ENCODE data around the gene SLC24A3.

Gene SLC24A3

DNA sequence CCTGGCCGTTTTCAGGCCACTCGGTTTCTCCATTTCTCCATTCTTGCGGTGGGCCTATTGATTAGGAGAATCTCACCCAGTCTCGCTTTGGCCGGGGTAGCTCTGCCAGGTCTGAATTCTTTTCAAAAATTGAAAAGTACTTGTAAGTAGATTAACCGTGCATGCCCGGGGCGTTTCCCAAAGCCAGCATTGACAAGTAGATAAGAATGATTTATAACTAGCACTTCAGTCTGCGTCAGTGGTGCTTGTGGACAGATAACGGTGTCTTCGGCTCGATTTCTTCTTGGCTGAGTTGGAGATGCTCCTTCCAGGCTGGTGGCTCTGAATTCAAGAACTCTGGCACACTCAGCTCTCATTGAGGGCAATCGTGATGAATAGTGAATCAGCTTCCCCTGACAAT, 29.0 kb downstream of the SLC24A3 start:
- no peak for DNase-seq (ENCODE audit: low spot score)

DNA sequence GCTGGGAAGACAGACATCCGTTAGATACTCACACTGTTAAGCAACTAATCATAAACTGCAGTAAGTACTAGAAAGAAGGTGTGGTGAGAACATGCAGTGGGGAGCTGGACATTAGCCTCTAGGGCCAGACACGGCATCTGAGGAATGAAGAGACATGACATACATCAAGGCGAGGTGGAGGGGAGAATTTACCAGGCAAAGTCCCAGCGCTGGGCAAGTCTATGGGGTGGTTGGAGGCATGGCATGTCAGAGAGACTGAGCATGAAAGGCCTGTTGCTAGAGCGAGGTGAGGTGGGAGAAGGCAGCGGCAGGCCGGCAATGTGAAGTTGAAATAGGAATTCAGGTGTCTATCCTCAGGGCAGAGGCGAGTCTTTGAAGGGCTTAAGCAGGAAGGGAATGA, 31.8 kb downstream of the SLC24A3 start:
- DNase-seq (ENCODE audit: low spot score): no peak

DNA sequence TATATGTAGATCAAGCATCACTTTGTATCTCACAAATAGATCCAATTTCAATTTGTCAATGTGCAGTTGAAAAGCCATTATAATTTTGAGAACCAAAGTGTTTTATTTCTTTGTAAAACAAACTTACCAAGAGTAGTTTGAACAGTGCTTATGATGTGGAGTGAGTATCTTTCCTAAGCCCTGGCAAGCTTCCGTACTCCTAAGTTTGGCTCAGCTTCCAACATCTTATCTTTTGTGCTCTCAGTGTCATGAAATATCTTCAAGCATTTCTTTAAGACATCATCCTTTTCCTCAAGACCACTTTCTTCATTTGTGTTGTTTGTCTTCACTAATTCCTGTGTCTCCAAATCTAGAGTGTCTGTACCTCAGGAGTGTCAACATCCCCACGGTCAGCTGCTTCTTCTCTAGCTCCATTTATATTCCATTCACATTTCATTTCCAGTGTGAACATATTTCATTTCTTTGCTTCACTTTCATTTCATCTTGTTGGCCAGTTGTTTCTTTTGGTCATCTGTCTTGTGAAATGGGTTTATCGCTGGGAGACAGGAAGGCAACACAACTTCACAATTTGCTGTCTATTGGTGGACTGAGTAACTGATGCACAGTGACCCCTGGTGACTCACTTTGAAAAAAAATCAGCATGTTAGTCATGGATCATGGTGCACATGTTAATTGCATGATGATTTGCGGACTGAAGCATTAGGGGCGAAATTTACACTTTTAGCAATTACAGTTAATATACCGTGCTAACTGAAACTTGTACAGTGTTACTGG, 36.9 kb downstream of the SLC24A3 start:
- no peak for DNase-seq (ENCODE audit: low spot score)

DNA sequence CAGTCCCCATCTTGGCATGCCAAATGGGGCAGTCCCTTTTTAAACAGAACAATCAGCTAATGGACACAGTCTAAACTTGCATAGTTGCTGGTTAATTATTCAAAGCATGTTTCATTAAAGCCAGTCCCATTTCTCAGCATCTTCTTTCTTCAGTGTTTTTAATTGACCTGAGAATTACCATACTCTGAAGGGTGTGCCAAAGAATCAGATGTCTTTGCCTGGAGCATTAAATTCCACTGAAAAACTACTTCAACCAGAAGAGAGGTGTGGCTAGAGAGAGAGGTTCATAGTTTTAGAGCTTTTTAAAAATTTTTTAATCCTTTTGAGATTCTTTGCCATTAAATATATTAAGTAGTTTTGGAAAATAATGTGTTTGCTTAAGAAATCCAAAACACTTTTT, 37.9 kb downstream of the SLC24A3 start:
- no peak for DNase-seq (ENCODE audit: low spot score)

DNA sequence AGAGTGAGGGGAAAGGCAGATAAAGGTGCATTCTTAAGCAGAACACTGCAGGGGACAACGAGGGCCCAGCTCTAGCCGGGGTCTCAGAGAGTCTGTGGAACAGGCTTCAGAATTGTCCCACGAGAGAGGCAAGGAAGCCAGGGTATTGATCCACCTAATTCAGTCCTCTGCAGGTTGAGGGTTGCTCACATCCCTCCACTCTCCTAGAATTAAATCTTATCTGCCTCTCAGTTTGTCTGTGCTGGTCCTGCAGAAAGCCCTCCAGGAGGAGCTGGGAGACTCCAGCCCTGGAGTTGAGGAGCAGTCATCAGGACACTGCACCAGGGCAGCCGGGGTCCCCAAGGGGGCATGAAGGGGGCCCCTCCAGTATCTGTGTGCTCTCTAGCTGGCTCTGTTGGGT, 39.1 kb downstream of the SLC24A3 start:
- DNase-seq (ENCODE audit: low spot score): no peak

DNA sequence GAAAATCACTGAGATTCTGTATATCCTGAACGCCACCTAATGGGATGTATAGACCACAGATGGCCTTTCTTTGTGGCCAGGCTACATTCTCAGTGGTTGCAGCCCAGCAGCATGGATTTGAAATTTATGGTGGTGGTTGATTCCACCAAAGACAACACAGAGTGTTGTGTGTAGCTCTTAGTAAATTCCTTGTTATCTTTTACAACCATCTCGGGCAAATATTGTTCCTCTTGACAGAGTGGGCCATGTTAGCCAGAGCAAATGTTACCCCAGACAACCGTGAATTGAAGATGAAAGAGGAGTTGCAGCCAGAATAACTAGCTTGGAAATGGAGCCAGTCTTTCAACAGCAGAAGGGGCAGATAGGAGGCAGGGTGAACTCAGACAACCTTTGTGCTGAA, 39.5 kb downstream of the SLC24A3 start:
- no peak for DNase-seq (ENCODE audit: low spot score)

DNA sequence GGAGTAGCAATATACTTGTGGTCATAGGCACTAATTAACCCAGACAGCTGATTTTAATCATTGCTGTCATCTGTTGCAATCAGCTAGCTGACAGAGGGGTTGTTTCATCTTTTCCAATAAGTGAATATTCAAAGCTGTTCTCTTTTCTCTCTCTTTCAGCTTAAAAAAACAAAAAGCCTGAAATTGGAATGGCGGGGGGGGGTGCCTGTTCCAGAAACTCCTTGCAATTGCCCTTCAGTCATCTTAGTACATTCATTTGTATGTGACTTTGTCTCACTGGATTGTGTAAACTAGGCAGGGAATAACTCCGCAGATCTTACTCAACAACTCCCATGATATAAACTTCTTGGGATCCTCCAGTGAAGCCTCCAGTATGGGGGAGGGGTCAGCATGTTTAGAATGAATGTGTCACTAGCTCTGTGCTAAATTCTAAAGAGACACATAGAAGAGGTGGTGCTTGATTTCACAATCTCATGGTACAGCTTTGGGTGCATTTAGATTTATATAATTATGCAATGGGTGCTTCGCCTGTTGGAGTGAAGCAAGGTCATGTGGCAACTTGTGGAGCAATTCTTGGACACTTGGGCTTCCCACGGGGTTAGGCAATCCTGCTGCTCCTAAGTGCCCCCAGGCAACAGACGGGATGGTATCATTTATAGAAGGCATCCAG, 40.1 kb downstream of the SLC24A3 start:
- DNase-seq (ENCODE audit: low spot score): no peak

DNA sequence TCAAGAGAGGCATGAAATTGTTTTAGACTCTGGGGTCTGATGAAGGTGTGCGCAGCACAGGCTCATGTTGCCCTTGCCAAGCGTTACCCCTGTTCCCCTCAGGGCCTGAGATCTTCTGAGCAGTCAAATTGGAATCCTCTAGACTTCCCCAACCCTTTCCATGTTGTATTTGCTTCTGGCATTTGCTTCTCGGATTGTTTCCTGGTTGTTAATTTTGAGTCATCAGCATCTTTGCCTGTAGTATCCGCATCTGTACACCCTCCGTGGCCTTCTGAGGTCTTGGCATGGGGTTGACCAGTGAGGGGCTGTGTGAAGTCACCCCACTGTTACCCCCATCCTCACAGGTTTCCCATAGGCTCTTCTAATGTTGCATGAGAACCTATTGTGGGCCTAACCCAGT, 40.9 kb downstream of the SLC24A3 start:
- DNase-seq (ENCODE audit: low spot score): no peak

DNA sequence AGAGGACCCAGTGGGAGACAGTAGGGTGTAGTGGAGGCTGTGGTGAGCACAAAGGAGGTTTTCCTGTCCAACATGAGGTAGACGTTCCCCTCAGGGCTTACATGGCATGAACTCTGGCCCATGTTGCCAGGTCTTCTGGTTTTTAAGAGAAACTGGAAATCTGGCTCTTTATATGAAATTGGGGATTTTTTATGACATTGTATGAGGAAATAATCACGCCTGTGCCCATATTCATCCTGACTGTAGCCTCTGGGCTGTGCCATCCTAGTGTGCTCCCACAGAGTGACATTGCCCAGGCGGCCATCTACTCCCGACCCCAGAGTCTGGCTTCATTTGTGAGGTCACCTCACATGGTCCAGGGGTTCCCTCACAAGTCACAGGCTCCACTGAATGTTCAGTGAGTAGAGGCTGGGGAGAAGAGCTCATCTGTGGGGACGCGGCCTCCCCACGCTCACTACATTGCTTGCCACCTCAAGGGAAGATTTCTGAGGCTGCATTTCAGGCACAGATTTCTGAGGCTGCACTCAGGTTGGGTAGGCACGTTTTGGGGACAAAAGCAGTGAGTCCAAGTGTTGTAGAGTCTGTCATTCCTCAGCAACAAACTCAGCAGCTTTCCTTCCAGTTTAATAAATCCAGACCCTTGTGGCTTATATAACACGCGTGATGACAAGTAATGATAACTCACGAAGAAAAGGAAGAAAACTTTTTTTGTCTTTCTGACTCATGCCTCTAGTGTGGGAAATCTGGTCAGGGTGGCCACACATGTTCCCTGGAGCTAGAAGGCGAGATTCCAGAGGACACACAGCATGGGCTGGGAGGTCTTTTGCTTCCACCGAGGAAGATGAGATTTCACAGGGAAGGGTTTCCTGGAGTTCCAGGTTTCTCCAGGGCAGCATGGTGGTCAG, 41.7 kb downstream of the SLC24A3 start:
- no peak for DNase-seq (ENCODE audit: low spot score)

DNA sequence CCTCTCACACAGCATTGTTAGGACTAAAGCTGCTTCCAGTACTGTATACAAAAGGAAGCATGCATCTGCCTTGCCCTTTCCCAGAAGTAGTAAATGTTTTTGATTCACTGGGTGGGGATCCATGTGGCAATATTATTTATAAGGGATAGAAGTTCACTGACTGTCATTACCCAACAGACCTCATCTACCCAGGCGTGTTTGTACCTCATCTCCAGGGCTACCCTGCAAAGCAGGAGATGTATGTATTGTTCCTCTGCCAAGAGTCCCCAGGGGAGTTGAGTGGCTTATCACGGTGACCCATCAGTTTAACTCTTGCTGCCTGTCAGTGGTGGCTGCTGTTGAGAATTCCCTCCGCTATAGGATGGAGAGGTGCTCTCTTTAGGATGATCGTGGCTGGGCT, 42.5 kb downstream of the SLC24A3 start:
- DNase-seq (ENCODE audit: low spot score): no peak

DNA sequence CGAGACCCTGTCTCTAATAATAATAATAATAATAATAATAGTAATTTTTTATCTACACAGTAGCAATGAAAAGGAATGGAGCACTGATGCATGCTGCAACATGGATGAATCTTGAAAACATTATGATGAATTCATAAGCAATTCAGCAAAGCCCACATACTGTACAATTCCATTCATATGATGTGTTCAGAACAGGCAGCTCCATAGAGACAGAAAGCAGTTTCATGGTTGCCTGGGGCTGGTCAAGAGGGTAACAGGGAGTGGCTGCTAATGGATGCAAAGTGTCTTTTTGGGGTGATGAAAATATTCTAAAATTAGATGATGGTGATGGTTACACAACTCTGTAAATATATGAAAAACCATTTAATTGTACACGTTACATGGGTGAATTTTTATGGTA, 43.6 kb downstream of the SLC24A3 start:
- DNase-seq (ENCODE audit: low spot score): no peak

DNA sequence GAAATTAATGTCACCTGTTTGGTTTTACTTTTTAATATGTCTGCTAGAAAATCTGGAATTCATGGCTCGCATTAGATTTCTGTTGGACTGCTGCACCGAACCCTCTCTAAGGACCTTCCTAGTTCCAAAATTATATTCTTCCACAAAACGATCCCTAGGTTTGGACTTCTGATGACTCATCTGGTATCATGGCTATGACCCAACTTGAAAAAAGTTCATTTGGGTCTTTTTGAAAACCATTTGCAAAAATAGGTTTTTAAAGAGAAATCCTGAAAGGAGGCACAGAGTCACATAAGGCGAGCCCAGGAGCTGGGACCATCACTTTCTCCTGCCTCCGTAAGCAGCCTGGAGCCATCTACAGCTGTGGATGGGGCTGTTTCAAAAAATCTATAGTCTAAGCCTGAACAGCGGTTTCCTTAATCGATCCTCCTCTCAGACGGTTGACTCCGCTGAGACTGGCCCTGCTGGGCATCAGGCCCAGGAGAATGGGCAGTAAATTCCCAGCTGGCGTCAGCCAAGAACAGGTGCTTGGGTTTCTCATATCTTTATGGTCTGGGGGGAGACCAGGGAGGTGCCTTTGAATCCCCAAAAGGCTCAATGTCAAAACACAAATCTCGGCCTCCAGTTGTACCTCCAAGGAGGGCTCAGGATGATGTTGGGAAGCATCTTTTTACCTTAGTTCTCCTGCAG, 44.6 kb downstream of the SLC24A3 start:
- DNase-seq (ENCODE audit: low spot score): no peak

DNA sequence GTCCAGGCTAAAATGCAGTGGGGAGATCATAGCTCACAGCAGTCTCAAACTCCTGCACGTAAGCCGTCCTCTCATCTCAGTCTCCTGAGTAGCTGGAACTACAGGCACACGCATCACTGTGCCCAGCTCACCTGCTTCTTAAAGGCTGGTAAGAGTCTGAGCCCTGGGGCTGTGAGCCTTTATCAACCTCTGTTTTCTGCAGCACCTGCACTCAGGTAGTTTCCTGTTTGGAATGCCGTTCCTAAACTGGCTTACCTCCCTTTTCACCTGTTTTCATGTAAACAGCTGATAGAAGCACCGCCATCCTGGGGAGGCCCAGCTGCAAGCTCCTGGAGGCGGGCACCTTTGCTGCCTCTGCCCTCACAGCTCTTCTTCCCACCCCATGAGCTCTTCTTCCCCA, 45.4 kb downstream of the SLC24A3 start:
- DNase-seq (ENCODE audit: low spot score): no peak

DNA sequence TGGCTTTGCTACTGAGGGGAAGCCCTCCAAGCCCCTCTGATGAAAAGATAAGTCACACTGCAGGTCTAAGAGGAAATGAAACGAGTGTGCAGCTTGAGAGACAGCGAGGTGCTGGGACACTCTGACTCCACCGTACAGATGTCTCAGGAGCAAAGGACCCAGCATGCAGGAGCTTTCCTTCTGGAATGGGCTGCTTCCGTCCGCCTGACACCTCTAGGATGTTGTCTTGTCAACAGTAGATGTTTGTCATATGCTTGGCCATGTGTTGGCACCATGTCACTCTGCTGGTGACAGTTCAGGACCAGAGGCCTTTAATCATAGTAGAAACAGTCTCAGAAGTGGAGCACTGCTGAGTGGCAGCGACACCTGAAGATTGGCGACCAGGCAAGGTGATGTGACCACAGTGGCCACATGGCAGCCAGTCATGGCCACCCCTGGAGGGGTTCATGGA, 46.7 kb downstream of the SLC24A3 start:
- DNase-seq (ENCODE audit: low spot score): no peak

DNA sequence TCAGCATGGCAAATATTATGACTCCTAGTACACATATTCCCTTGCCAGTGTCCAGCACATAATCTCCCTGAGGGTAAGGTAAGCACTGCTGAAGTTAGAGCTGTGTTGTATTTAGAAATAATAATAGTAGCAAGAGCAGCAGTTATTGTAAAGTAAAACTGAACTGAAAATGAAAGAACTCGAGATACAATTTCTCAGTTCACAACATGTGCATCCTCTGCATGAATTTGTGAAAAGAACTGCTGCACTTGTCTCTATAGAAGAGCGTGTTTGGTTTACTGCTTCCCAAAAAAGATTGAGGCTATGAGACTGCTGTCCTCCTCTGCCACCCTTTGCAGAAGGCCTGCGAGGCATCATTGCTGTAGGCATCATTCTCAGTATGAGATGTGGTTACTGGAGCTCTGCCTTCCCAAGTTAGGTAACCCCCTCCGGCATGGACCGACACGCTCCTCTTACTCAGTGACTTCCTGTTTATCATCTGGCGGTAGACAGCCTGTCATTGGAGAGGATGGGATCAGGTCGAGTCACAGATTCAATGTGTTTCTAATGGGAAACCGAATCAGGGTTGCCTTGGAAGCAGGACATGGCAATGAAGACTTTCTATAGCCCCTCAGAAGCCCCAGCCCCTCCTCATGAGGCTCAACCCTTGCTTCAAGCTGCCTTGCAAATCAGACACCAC, 48.1 kb downstream of the SLC24A3 start:
- DNase-seq (ENCODE audit: low spot score): no peak

DNA sequence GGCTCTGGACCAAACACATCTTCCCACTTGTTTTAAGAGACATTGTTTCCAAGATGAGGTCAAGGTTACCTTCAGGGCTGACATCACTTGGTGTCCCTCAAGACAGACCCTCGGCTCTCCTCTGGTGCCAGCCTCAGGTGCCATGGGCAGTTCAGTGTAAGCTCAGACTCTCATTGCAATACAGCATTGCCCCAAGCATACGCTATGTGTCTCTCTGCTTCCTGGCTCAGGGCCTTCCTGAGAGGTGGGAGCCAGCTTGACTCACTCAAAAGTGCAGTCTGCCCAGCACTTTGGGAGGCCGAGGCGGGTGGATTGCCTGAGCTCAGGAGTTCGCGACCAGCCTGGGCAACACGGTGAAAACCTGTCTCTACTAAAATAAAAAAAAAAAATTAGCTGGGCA, 51.7 kb downstream of the SLC24A3 start:
- DNase-seq (ENCODE audit: low spot score): no peak

DNA sequence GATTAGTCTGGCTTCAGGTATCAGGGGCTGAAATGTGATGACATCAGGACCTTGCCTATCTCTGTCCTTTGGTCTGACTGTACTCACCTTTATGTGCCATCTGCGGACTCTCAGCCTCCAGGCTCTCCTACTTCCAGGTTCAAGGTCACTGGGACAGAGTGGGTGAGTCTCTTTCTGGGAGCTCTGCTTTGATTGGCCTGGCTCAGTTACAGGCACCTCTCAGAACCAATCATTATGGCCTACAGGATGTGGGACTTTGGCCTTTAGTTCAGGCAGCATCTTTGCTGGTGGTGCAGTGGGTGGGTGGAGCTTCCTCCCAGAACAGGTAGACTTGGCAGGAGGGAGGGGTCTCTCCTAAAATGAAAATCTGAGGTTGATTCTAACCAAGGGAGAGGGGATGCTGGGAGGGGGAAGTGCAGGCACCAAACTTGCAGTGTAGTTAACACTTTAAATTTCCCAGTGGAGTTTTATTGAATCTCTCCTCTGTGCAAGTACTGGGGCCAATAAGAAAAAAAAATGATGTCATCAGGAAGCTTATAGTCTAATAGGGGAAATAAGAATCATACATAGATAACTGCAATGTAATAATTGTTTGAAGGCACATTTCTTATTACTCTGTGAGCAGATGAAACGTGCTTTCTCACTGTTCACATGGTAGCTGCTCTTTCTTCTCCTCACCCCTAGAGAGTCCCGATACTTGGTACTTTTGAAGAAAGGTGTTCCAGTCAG, 53.4 kb downstream of the SLC24A3 start:
- peak; percentile 62 for DNase-seq (ENCODE audit: low spot score)

DNA sequence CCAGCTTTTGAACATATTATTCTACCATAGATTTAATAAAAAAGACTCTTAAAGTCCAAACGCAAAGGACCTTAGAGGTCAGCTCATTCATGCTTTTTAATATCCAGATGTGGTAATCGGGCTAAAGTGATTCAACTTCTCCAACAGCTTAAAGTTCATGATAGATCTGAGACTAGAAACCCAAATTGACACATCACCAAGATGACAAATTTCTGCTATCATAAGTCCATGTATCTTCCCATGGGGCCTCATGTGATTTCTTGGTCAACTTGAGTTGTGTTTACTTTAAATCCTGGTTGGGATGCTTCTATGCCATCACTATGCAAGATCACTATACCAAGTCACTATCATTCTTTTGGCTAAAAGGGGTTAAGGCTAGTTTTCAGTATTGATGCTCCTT, 56.0 kb downstream of the SLC24A3 start:
- DNase-seq (ENCODE audit: low spot score): no peak

DNA sequence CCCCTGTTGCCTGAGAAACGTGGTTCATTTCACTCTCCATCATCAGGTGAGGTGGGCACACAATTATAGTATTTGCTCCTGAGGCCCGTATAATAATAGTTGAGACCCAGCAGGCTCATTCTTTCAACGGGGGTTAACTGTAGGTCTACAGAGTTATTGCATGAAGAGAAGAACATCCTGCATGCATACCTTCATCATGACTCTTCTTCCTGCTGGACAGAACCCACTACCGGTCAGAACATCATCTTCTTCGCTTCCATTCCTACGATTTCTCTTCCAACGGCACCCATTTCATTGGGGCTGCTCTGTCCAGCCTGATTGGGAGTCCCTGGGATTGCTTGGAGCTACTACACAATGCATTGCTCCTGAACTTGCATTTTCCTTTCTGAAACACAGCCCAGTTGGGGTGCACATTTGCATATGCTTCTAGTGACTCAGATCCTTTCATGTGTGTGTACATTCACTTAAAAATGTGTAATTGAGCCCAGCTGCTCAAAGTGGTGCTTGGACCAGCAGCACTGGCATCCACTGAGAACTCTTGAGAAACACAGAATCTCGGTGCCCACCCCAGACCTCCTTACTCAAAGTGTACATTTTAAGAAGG, 57.4 kb downstream of the SLC24A3 start:
- no peak for DNase-seq (ENCODE audit: low spot score)

DNA sequence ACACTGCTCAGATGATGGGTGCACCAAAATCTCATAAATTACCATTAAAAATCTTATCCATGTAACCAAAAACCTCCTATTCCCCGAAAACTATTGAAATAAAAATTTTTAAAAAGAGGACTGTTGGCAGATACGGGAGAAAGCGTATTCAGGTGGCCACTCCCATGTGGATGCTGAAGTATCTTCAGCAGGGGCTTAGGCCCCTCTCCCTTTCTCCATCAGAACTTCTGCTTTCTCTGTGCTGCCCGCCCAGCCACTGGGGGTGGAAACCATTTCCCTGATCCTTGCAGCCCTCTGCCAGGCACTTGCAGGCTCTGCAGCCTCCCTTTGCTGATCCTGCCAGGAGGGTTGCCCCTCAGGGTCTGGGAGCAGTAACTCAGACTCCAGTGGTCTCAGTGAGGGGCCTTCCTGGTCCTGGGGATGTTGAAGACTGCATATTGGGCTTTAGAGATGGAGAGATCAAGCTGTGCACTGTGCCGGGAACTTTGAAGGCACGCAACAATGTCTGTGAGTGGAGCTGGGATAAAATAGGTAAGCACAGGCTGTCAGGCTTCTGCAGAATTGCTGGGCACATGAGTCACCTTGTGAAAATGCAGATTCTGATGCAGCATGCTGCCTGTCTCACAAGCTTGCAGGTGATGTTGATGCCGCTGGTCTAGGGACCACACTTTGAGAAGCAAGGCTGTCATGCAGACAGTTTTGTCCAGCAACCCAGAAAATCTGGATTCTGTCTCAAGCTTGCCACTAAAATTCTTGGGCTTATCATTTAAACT, 59.6 kb downstream of the SLC24A3 start:
- no peak for DNase-seq (ENCODE audit: low spot score)
